ENCODE measurements around the gene SLC23A1. TPM values are rescaled to one million over a fixed set of nuclear protein-coding genes. Genes with fewer than 3 reads are reported as not detected.
A peak's percentile ranks its signal among the peaks of the same experiment; 100 is the strongest.

SLC23A1 gene
- polyA plus RNA-seq, 2 of the 4 experiments (the other 2 are of a cell fraction), result 4.3 to 7.7 TPM

GRCh38 chr5:139391570-139392323 is 8.7 kb upstream of the SLC23A1 start:
- ChIA-PET CTCF (interaction anchor here (0.6 to 2.4 kb wide), 17 partner anchors 9 to 812 kb away, joined by 3 to 16 read pairs (median 4); partner anchors contain the start of genes MATR3, PAIP2 and SLC23A1), POLR2A (interaction anchor here (0.7 to 3.1 kb wide), 3 partner anchors 9 to 50 kb away, joined by 3 to 18 read pairs (median 4); partner anchors contain the start of genes PAIP2 and SLC23A1)
- DNase-seq (ENCODE audit: low read depth in 1 of 2, low spot score in 1 of 2), result peak; percentile 75 to 81
- 11% methylated on average over 15 of the region's 33 CpGs for WGBS (ENCODE audit: missing lambda C conversion rate)
- no peak for FAIRE-seq
- H3K4me3 ChIP-seq, result peak overlapping the region; percentile 85
- peak overlapping the region; percentile 93 for H3K4me2 ChIP-seq
- peaks cover 48% of the 10 kb centered on the region for H3K4me1 ChIP-seq
- TF ChIP-seq E2F6 (IDR thresholded peaks at IDR 0.05; ENCODE audit: borderline replicate concordance, low read depth) (no peak), FOXS1 (CRISPR knock-in tag; IDR thresholded peaks at IDR 0.05) (no peak), POLR2AphosphoS2 (conservative IDR thresholded peaks at IDR 0.05; ENCODE audit: low read length) (0 out of 2 replicates have a peak, but pooled peaks have one; percentile 24), NR3C1 (IDR thresholded peaks at IDR 0.05) (no peak), POLR2A (IDR thresholded peaks at IDR 0.05; ENCODE audit: low read length) (peak; percentile 26; the same call in 1 of the 2 replicates)
- TF ChIP-seq, protein P1, sequence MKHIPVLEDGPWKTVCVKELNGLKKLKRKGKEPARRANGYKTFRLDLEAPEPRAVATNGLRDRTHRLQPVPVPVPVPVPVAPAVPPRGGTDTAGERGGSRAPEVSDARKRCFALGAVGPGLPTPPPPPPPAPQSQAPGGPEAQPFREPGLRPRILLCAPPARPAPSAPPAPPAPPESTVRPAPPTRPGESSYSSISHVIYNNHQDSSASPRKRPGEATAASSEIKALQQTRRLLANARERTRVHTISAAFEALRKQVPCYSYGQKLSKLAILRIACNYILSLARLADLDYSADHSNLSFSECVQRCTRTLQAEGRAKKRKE (CRISPR knock-in tag; IDR thresholded peaks at IDR 0.05; ENCODE audit: low read depth), result 0 out of 2 replicates have a peak, but pooled peaks have one; percentile 6
- ATAC-seq, result peak; percentile 60 to 64
- H3K9me3 ChIP-seq, result no peaks in the 10 kb centered on the region
- H3K27ac ChIP-seq, result peak overlapping the region; percentile 89 to 92

DNA sequence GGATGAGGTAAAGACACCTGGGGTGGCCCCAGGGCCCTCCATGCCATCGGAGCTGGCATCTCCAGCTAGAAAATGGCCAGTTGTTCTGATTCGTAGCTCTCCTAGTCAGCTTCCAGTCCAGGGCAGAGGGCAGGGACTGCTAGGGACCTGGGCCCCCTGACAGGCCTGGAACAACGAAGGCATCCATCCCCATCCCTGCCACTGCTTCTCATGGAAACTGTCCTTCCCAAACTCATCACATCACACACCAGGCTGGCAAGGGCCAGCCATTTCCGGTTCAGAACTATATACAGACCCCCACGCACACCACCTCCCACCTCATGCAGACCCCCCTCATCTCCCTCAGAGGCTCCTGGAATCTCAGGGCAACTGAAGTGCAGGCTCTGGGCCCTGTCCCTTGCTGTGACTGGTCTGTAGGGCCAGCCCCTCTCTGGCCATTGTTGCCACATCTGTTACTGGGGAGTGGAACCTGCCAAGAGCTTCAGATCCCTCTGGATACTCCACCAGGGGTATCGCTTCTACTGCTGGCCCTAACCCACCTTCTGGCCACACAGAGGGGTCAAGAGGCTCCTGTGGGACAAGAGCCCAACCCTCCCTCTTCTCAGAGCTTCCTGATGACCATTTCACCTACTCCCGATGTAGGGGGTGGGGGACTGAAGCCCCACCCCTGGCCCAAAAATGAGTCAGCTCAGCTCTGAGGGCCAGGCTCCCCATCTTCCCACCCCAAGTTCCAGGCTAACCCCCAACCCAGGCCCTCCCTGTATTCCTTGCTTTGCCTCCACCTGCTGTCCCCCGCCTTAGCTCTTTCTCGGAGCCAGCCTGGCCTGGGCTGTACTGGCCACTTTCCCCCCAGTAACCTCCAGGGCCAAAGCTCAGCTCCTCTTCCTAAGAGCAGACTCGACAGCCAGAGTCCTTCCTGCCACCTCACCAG is 7.8 kb upstream of the SLC23A1 start:
- Histone ChIP-seq H3K4me3 (peak overlapping the region; percentile 85; the same call in 1 of the 3 replicates), H3K27ac (peak overlapping the region; percentile 89 to 92), H3K9me3 (no peaks in the 10 kb centered on the region), H3K4me1 (peaks cover 50% of the 10 kb centered on the region), H3K4me2 (peak overlapping the region; percentile 93)
- CTCF ChIA-PET, result interaction anchor here (0.6 to 2.4 kb wide), 12 partner anchors 8 to 811 kb away, joined by 3 to 16 read pairs (median 4); partner anchors contain the start of genes MATR3 and SLC23A1
- ATAC-seq (no peak), FAIRE-seq (no peak), DNase-seq (ENCODE audit: low read depth in 1 of 2, low spot score in 1 of 2) (no peak)
- WGBS (ENCODE audit: missing lambda C conversion rate), result 75% methylated on average over 9 of the region's 10 CpGs
- POLR2A ChIA-PET, result interaction anchor here (3.1 kb wide), 1 partner anchor 49 kb away, joined by 18 read pairs; the partner anchor contains the start of gene PAIP2
- TF ChIP-seq, protein P2, sequence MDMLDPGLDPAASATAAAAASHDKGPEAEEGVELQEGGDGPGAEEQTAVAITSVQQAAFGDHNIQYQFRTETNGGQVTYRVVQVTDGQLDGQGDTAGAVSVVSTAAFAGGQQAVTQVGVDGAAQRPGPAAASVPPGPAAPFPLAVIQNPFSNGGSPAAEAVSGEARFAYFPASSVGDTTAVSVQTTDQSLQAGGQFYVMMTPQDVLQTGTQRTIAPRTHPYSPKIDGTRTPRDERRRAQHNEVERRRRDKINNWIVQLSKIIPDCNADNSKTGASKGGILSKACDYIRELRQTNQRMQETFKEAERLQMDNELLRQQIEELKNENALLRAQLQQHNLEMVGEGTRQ (IDR thresholded peaks at IDR 0.05), result no peak
- TF ChIP-seq, protein P3, sequence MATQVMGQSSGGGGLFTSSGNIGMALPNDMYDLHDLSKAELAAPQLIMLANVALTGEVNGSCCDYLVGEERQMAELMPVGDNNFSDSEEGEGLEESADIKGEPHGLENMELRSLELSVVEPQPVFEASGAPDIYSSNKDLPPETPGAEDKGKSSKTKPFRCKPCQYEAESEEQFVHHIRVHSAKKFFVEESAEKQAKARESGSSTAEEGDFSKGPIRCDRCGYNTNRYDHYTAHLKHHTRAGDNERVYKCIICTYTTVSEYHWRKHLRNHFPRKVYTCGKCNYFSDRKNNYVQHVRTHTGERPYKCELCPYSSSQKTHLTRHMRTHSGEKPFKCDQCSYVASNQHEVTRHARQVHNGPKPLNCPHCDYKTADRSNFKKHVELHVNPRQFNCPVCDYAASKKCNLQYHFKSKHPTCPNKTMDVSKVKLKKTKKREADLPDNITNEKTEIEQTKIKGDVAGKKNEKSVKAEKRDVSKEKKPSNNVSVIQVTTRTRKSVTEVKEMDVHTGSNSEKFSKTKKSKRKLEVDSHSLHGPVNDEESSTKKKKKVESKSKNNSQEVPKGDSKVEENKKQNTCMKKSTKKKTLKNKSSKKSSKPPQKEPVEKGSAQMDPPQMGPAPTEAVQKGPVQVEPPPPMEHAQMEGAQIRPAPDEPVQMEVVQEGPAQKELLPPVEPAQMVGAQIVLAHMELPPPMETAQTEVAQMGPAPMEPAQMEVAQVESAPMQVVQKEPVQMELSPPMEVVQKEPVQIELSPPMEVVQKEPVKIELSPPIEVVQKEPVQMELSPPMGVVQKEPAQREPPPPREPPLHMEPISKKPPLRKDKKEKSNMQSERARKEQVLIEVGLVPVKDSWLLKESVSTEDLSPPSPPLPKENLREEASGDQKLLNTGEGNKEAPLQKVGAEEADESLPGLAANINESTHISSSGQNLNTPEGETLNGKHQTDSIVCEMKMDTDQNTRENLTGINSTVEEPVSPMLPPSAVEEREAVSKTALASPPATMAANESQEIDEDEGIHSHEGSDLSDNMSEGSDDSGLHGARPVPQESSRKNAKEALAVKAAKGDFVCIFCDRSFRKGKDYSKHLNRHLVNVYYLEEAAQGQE (IDR thresholded peaks at IDR 0.05), result no peak
- TF ChIP-seq RNF2 (IDR thresholded peaks at IDR 0.05; ENCODE audit: borderline replicate concordance, low read depth) (no peak), POLR2A (IDR thresholded peaks at IDR 0.05; ENCODE audit: low read length) (no peak), TFCP2L1 (CRISPR knock-in tag; IDR thresholded peaks at IDR 0.05) (no peak), NFE2L2 (conservative IDR thresholded peaks at IDR 0.05; ENCODE audit: low read length) (no peak), CBX2 (IDR thresholded peaks at IDR 0.05; ENCODE audit: borderline replicate concordance, low read depth) (no peak), HOXA7 (CRISPR knock-in tag; IDR thresholded peaks at IDR 0.05) (no peak)

All from A549 (cell line).